ENCODE results near the gene PWWP2B.

DNA sequence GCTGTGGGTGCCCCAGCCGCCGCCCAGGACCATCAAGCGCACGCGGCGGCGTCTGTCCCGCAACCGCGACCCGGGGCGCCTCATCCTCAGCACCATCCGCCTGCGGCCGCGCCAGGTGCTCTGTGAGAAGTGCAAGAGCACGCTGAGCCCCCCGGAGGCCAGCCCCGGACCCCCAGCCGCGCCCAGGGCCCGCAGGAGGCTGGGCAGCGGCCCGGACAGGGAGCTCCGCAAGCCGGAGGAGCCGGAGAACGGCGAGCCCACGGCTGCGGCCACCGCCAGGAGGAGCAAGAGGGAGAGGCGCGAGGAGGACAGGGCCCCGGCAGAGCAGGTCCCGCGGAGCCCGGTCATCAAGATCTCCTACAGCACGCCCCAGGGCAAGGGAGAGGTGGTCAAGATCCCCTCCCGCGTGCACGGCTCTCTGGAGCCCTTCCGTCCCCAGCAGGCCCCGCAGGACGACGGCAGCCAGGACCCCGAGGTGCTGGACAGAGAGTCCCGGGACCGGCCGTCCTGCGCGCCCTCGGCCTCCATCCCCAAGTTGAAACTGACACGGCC, 8.0 kb downstream of the PWWP2B start:
- TF ChIP-seq, protein P1, sequence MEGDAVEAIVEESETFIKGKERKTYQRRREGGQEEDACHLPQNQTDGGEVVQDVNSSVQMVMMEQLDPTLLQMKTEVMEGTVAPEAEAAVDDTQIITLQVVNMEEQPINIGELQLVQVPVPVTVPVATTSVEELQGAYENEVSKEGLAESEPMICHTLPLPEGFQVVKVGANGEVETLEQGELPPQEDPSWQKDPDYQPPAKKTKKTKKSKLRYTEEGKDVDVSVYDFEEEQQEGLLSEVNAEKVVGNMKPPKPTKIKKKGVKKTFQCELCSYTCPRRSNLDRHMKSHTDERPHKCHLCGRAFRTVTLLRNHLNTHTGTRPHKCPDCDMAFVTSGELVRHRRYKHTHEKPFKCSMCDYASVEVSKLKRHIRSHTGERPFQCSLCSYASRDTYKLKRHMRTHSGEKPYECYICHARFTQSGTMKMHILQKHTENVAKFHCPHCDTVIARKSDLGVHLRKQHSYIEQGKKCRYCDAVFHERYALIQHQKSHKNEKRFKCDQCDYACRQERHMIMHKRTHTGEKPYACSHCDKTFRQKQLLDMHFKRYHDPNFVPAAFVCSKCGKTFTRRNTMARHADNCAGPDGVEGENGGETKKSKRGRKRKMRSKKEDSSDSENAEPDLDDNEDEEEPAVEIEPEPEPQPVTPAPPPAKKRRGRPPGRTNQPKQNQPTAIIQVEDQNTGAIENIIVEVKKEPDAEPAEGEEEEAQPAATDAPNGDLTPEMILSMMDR (IDR thresholded peaks at IDR 0.05 in 8 of 11, conservative IDR thresholded peaks at IDR 0.05 in 3 of 11) = no peak
- TF ChIP-seq POLR2A (IDR thresholded peaks at IDR 0.05) = no peak
